Astrocyte (in vitro differentiated cells and primary cell): ENCODE results near the gene CPLX1. TPM values are rescaled to one million over a fixed set of nuclear protein-coding genes. Genes with fewer than 3 reads are reported as not detected.

Experiments
- DNase-seq: peaks from one replicate; pipeline ENCODE4 v3.0.0-alpha.2; 2010; ENCODE audit warnings: low read depth
- FAIRE-seq: peaks from 2 replicates; lab custom pipeline; 2011; peaks lifted over from hg19 to GRCh38; lab: Jason Lieb, UNC
- H2AFZ ChIP-seq: 2 replicates; pipeline ENCODE4 v1.6.0; 2012; ENCODE audit warnings: low read depth, low read length, inconsistent platforms
- H3K27ac ChIP-seq: 2 replicates; pipeline ENCODE4 v1.5.1; 2011; ENCODE audit warnings: low read depth, low read length, inconsistent platforms
- H3K27me3 ChIP-seq: 2 replicates; pipeline ENCODE4 v1.6.0; 2011; ENCODE audit warnings: low read length, inconsistent platforms; ENCODE audit not compliant: insufficient read depth
- H3K36me3 ChIP-seq: 2 replicates; pipeline ENCODE4 v1.5.1; 2011; ENCODE audit warnings: low read length, inconsistent platforms; ENCODE audit not compliant: insufficient read depth
- H3K4me1 ChIP-seq: 2 replicates; pipeline ENCODE4 v1.5.1; 2011; ENCODE audit warnings: low read length, inconsistent platforms; ENCODE audit not compliant: insufficient read depth
- H3K4me2 ChIP-seq: 2 replicates; pipeline ENCODE4 v1.6.0; 2012; ENCODE audit warnings: low read length, inconsistent platforms
- H3K4me3 ChIP-seq: 2 replicates; pipeline ENCODE4 v1.5.1; 2011; ENCODE audit warnings: low read depth, mild to moderate bottlenecking, low read length, inconsistent platforms; ENCODE audit not compliant: insufficient read depth
- H3K79me2 ChIP-seq: 2 replicates; pipeline ENCODE4 v1.6.0; 2012; ENCODE audit warnings: mild to moderate bottlenecking, low read length, inconsistent platforms; ENCODE audit not compliant: insufficient read depth
- H3K9ac ChIP-seq: 2 replicates; pipeline ENCODE4 v1.6.0; 2012; ENCODE audit warnings: mild to moderate bottlenecking, low read length, inconsistent platforms
- H3K9me3 ChIP-seq: 2 replicates; pipeline ENCODE4 v1.5.1; 2012; ENCODE audit warnings: low read depth, mild to moderate bottlenecking, low read length, inconsistent platforms; ENCODE audit not compliant: insufficient read depth
- H4K20me1 ChIP-seq: 2 replicates; pipeline ENCODE4 v1.6.0; 2012; ENCODE audit warnings: low read length, inconsistent platforms; ENCODE audit not compliant: insufficient read depth
- H3K27ac Mint-ChIP-seq: one replicate; pipeline ENCODE4 v1.8.0; 2021; ENCODE audit warnings: mild to moderate bottlenecking, mixed read lengths; ENCODE audit not compliant: unreplicated experiment
- H3K27me3 Mint-ChIP-seq: one replicate; pipeline ENCODE4 v1.8.0; 2021; ENCODE audit warnings: low read depth, mixed read lengths; ENCODE audit not compliant: unreplicated experiment
- H3K36me3 Mint-ChIP-seq: one replicate; pipeline ENCODE4 v1.8.0; 2021; ENCODE audit warnings: low read depth, mixed read lengths; ENCODE audit not compliant: unreplicated experiment
- H3K4me1 Mint-ChIP-seq: one replicate; pipeline ENCODE4 v1.8.0; 2021; ENCODE audit warnings: low read depth, mixed read lengths; ENCODE audit not compliant: unreplicated experiment
- H3K4me3 Mint-ChIP-seq: one replicate; pipeline ENCODE4 v1.8.0; 2021; ENCODE audit warnings: mild to moderate bottlenecking, moderate library complexity, mixed read lengths; ENCODE audit not compliant: unreplicated experiment
- H3K9me3 Mint-ChIP-seq: one replicate; pipeline ENCODE4 v1.8.0; 2021; ENCODE audit warnings: mild to moderate bottlenecking, mixed read lengths; ENCODE audit not compliant: unreplicated experiment
- CTCF ChIP-seq: IDR thresholded peaks from 2 replicates; pipeline ENCODE4 v1.5.1; 2011; ENCODE audit warnings: low read depth, mild to moderate bottlenecking, inconsistent platforms, low read length, moderate library complexity; ENCODE audit not compliant: insufficient read depth
- EZH2 ChIP-seq: IDR thresholded peaks from 2 replicates; pipeline ENCODE4 v1.6.1; 2012; ENCODE audit warnings: mild to moderate bottlenecking, low read length, inconsistent platforms; ENCODE audit not compliant: insufficient read depth
- total RNA-seq: library from RNA; stranded (reverse); gene quantifications from 2 replicates; pipeline ENCODE4 v1.2.1, GENCODE V29; 2021

Gene CPLX1
- total RNA-seq, 1 donor from 2014 or later, result 1.9 TPM

- no peaks in the 10 kb centered on the region for H3K36me3 ChIP-seq
- H2AFZ ChIP-seq, result no peak overlapping the region
- H3K79me2 ChIP-seq, result no peaks in the 10 kb centered on the region
- H3K27me3 ChIP-seq, result peaks cover 4% of the 10 kb centered on the region
- TF ChIP-seq CTCF, result no peak
- TF ChIP-seq EZH2, result no peak
- no peak overlapping the region for H3K4me3 ChIP-seq
- DNase-seq, result no peak
- no peak overlapping the region for H3K27ac Mint-ChIP-seq
- no peak overlapping the region for H3K9ac ChIP-seq
- no peaks in the 10 kb centered on the region for H3K4me1 ChIP-seq
- H3K36me3 Mint-ChIP-seq, result peaks cover 10% of the 10 kb centered on the region
- no peak overlapping the region for H3K4me3 Mint-ChIP-seq
- H3K27me3 Mint-ChIP-seq, result peaks cover 11% of the 10 kb centered on the region
- no peak overlapping the region for H3K27ac ChIP-seq
- H3K4me1 Mint-ChIP-seq, result no peaks in the 10 kb centered on the region
- no peak overlapping the region for H3K4me2 ChIP-seq
- H4K20me1 ChIP-seq, result no peaks in the 10 kb centered on the region
- H3K9me3 Mint-ChIP-seq, result peaks cover 5% of the 10 kb centered on the region
- H3K9me3 ChIP-seq, result peaks cover 8% of the 10 kb centered on the region
- FAIRE-seq, result no peak
Measured at GRCh38 chr4:834368-835147, 8.6 kb upstream of the CPLX1 start.

GRCh38 chr4:833731-834367 lies 7.9 kb upstream of the CPLX1 start:
- DNase-seq (no peak), FAIRE-seq (no peak)
- Histone ChIP-seq H3K9ac (no peak overlapping the region), H3K4me3 (no peak overlapping the region), H3K79me2 (no peaks in the 10 kb centered on the region), H3K4me2 (no peak overlapping the region), H3K27ac (no peak overlapping the region), H3K4me1 (no peaks in the 10 kb centered on the region), H3K27me3 (peaks cover 6% of the 10 kb centered on the region), H3K9me3 (peaks cover 8% of the 10 kb centered on the region), H4K20me1 (no peaks in the 10 kb centered on the region), H2AFZ (no peak overlapping the region), H3K36me3 (no peaks in the 10 kb centered on the region)
- no peak for TF ChIP-seq EZH2
- TF ChIP-seq CTCF, result no peak
- Mint-ChIP-seq H3K27me3 (peaks cover 15% of the 10 kb centered on the region), H3K4me1 (no peaks in the 10 kb centered on the region), H3K27ac (no peak overlapping the region), H3K4me3 (no peak overlapping the region), H3K36me3 (peaks cover 10% of the 10 kb centered on the region), H3K9me3 (peaks cover 5% of the 10 kb centered on the region)

- H3K9ac ChIP-seq, result no peak overlapping the region
Measured at GRCh38 chr4:833156-833555, 7.2 kb upstream of the CPLX1 start.

More at GRCh38 chr4:833156-833555, 7.2 kb upstream of the CPLX1 start:
- peaks cover 8% of the 10 kb centered on the region for H3K9me3 ChIP-seq
- H3K27me3 ChIP-seq, result peaks cover 12% of the 10 kb centered on the region
- no peak overlapping the region for H3K4me3 Mint-ChIP-seq
- FAIRE-seq, result no peak
- peaks cover 5% of the 10 kb centered on the region for H3K9me3 Mint-ChIP-seq
- H3K79me2 ChIP-seq, result no peaks in the 10 kb centered on the region
- peaks cover 10% of the 10 kb centered on the region for H3K36me3 Mint-ChIP-seq
- H3K36me3 ChIP-seq, result no peaks in the 10 kb centered on the region
- H4K20me1 ChIP-seq, result peaks cover 4% of the 10 kb centered on the region
- H3K4me2 ChIP-seq, result no peak overlapping the region
- no peak overlapping the region for H3K27ac Mint-ChIP-seq
- TF ChIP-seq EZH2 (no peak), CTCF (no peak)
- no peak overlapping the region for H3K27ac ChIP-seq
- H2AFZ ChIP-seq, result no peak overlapping the region
- no peaks in the 10 kb centered on the region for H3K4me1 ChIP-seq
- H3K4me3 ChIP-seq, result no peak overlapping the region
- H3K4me1 Mint-ChIP-seq, result no peaks in the 10 kb centered on the region
- H3K27me3 Mint-ChIP-seq, result peaks cover 22% of the 10 kb centered on the region
- DNase-seq, result no peak
